Measurements from ENCODE around the gene SLC15A5.

GRCh38 chr12:16218934-16219751 lies 58.3 kb downstream of the SLC15A5 start:
- no peak for TF ChIP-seq POLR2AphosphoS5 (IDR thresholded peaks at IDR 0.05; ENCODE audit: low read depth, low read length)
- no peak for TF ChIP-seq REST (IDR thresholded peaks at IDR 0.05; ENCODE audit: insufficient read depth in 1 of 2, low read depth in 2 of 2, low read length in 1 of 2)
- TF ChIP-seq, protein P1, sequence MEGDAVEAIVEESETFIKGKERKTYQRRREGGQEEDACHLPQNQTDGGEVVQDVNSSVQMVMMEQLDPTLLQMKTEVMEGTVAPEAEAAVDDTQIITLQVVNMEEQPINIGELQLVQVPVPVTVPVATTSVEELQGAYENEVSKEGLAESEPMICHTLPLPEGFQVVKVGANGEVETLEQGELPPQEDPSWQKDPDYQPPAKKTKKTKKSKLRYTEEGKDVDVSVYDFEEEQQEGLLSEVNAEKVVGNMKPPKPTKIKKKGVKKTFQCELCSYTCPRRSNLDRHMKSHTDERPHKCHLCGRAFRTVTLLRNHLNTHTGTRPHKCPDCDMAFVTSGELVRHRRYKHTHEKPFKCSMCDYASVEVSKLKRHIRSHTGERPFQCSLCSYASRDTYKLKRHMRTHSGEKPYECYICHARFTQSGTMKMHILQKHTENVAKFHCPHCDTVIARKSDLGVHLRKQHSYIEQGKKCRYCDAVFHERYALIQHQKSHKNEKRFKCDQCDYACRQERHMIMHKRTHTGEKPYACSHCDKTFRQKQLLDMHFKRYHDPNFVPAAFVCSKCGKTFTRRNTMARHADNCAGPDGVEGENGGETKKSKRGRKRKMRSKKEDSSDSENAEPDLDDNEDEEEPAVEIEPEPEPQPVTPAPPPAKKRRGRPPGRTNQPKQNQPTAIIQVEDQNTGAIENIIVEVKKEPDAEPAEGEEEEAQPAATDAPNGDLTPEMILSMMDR (IDR thresholded peaks at IDR 0.05), result no peak
- no peak for TF ChIP-seq SIN3A (IDR thresholded peaks at IDR 0.05; ENCODE audit: borderline replicate concordance, insufficient read depth, low read depth, low read length)
- no peak for TF ChIP-seq TCF7L2 (IDR thresholded peaks at IDR 0.05; ENCODE audit: low read depth, low read length)
